RPMI8226 (cell line): Measurements from ENCODE around the gene ALDOA.
"Not testable (repeated sequence)": the region's sequence is repeated elsewhere in the genome, so short reads cannot be mapped to it uniquely, and the experiment has no call there.

ENCODE experiments used
- DNase-seq: peaks from one replicate; pipeline ENCODE4 v3.0.0-alpha.2; 2015

The ALDOA gene

GRCh38 chr16:30092373-30093010, 26.9 kb downstream of the ALDOA start:
- DNase-seq, result peak; percentile 95

GRCh38 chr16:30094541-30095165, 29.1 kb downstream of the ALDOA start:
- DNase-seq, result no peak

DNA sequence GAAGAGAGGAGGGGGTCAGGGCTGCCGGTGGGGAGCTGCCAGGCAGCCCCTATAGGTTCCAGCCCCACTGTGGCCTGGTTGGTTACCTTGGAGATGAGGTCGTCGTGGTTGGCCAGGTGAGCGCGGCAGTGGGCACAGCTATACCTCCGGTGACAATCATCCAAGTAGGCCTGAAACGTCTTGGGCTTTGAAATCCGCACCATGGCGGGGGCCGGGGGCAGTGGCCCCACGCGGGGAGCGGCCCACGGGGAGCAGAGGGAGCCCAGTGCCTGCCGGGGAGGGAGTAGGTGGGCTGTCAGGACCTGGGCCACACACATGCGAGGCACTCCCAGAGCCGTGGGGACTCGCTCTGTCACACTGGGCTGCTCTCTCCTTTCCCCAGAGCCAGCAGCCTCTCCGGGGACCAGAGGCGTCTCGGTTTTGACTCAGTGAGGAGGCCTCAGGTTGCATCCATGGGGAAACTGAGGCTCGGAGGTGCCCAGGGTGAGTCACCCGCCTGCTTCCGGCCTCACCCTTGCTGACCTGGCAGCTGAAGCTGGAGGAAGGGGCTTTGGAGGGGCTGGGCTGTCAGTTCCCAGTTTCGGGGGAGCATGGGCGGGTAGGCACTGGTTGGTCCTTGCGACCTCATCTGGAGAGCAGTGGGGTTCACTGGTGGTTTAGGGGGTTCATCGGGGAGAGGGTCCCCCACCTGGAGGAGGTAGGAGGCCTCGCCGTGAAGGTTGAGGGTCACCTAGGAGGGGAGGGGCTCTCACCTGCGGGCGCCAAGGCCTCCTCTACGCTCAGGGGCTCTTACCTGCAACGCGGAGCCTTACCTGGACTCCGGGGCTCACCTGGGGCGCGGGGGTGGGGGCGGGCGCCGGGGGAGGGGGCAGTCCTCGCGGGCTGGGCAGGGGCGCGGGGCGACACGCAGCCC, 29.9 kb downstream of the ALDOA start:
- peak; percentile 13 for DNase-seq

DNA sequence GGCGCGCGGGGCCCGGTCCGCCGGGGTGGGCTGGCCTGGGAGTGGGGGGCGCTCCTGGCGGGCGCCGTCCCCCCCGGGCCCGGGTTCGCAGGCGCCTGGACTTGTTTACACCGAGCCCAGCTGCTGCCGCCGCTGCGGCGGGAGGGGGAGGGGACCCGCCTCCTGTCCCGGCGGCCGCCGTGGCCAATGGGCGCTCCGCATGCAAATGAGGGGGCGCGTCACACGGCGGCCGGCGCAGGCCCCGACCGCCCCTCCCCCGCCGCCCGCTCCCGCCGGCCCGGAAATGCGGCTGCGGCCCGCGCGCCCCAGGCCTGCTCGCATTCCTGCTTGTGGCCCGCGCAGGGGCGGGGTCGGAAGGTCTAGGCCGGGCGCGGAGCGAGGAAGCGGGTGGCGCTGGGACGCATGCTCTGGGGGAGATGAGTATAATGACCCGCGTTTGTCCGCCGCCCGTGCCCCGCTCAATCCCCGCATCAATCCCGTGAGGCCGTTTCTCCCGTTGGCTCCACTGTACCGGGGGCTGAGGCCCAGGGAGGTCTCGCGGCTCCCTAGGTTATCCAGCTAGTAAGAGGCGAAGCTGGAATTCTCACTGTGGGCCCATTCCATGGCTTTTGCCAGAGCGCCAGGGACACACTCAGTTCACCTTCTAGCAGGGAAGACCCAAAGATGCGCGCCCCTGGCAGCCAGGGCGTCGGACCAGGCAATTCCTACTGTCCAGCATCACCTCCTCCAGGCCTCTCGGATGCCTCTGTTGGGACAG, 30.7 kb downstream of the ALDOA start, which contains the start of gene YPEL3:
Gene YPEL3, minus strand, starts transcription at position 109 of the 757 bp plus-strand sequence. CDS start 731 bp downstream, outside the sequence.
- peak; percentile 97 for DNase-seq

GRCh38 chr16:30096862-30097563, 31.5 kb downstream of the ALDOA start:
- peak; percentile 25 for DNase-seq

DNA sequence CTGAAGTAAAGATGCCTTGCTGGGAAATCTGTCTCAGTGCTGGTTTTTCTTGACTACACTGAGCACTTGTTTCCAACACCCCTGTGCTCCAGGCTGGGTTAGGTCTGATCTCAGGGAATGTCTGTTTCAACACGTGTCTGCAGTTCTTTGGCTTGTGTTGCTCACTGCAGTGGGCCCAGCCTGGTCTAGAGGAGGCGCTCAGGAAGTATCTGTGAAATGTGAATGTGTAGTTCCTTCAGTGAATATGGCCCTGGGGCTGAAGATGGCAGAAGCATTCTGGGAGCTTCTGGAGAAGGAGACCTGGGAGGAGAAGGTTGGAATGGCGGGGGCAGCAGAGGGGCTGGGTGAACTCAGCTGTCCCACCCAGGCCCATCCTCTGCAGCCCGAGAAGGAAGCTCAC, 38.5 kb downstream of the ALDOA start:
- no peak for DNase-seq

DNA sequence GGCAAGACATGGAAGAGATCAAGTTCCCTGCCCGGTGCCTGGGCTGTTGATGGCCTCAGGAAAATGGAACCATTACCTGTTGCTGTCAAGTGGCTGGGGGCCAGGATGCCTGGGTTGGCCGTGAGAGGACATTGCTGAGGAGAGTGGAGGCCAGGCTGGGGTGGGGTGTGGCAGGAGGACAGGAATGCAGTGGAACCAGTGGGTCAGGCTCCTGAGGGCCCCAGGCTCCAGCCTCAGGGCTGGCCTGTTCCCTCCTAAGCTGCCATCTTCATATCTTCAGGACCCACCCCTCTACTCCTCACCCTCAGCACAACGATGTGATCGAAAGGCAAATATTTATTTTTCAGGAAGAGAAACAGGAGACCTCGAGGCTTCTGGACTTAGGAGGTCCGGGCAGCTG, 38.9 kb downstream of the ALDOA start:
- no peak for DNase-seq

DNA sequence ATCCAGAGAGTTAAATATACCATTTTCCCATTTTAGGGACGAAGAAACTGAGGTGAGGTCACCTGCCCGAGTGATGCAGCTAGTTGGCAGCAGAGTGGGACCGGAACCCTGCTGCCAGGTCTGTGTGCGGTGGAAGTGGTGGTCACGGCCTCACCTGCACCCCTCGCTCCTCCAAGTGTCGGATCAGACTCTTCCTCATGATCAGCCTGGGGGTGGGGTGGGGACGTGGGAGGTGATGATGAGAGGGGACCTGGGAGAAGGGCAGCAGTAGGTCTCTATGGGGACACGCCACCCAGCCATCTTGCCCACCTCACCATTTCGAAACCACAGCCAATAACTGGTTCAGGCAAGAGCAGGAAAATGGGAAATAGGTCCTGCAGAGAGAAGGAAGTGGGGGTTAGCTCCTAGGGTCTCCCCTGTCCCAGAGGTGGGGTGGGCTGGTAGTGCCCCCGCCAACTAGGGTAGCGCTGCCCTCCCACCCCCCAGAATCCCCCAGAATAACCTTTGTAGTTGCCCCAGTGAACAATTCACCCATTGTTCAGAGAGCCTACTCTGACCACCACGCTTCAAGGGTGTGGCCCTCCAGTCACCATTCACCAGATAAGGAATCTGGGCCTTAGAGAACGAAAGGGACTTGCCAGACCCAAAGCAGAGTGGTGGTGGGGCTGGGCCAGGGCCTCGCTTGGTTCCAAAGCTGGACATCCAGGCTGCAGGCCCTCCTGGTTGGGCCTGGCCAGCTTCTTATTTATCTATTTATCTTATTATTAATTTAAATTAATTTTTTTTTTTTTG, 42.7 kb downstream of the ALDOA start:
- DNase-seq, result no peak

DNA sequence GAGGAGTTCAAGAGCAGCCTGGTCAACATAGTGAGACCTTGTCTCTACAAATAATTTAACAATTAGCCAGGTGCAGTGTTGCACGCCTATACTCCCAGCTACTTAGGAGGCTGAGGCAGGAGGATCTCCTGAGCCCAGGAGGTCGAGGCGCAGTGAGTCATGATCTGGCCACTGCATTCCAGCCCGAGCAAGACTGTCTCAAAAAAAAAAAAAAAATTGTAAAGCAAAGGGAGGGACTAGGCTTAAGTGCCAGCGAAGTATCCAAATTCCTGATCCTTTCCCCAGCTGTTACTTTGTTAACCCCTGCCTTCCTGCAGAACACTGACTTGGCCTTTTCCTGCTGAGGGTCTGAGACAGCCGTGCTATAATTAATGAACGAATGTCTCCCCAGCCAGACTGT, 45.1 kb downstream of the ALDOA start:
- no peak for DNase-seq

GRCh38 chr16:30112197-30113030, 46.9 kb downstream of the ALDOA start:
- no peak for DNase-seq

DNA sequence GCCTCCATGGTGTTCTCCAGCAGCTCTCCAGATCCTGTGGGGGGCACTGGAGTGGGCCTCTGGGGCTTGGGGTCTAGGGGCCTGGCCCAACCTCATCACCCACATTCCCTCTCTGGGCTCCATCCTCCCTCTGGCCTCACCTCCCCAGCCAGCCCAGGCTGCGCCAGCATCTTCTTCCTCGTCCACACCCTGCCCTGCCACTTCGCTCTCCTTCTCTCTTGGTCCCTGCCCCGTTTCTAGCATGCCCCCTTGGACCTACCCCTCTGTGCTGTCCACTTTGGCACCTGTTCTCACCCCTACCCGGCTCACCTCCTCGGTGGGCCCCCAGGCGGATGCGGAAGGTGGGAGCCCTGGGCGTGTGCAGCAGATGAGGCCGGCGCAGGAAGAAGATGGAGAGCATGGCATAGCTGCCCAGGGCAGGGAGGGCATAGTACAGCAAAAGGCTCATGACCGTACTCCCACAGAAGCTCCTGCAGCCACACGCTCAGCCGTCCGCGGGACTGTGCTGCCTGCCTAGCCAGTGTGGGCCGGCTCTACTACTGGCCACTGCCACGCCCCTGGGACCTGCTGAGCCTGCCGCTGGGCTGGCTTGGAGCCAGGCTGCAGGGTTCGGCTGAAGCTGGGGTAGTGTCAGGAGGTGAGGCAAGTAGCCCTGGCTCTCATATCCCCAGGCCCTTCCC, 47.6 kb downstream of the ALDOA start, which contains the start of gene GDPD3:
Gene GDPD3, minus strand, starts transcription at position 507 of the 680 bp plus-strand sequence. Its CDS starts 59 bp downstream, at position 448.
- peak; percentile 77 for DNase-seq

DNA sequence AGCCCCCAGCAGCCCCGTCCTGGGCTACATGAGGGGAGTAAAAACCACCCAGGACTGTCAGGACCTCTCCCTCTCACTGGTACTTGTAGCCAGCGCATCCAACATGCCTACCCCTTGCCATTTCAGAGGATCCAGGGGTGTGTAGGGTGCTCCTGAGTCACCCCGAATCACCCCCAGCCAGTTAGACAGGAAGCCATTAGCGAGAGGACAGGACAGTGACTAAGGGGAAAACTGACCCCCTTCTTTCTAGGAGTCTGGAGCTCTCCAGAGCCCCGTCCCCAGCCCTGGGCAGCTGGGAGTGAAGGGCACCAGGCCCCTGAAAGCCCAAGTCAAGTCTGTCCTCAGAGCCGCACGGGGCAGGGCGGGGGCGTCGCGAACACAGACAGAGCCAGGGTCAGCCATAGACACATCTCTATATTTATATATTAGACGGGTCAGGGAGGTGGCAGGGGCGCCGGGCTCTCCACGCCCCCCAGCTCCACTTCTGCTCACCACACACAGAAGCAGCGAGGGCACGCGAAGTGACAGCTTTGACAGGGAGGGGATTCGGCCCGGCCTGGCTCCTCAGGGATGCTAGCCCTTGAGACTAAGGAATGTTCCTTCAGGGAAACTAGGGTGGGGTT, 48.3 kb downstream of the ALDOA start:
- no peak for DNase-seq

DNA sequence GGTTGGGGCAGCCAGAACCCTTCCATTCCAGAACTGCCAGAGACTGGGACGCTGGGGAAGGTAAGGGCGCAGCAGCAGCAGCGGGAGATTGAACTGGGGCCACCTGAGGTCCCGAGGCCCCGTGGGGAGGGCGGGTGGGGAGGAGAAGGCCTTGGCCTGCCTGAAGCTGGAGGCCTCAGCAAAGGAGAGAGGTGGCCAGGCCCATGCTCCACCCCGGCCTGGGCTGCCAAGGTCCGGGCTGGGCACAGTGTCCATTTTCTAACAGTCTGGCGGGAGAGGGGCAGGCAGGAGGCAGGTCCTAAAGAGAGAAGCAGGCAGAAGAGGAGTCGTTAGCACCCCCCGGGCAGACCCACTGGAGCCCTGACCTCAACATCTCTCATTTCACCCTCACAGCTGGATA, 48.9 kb downstream of the ALDOA start:
- DNase-seq, result no peak

DNA sequence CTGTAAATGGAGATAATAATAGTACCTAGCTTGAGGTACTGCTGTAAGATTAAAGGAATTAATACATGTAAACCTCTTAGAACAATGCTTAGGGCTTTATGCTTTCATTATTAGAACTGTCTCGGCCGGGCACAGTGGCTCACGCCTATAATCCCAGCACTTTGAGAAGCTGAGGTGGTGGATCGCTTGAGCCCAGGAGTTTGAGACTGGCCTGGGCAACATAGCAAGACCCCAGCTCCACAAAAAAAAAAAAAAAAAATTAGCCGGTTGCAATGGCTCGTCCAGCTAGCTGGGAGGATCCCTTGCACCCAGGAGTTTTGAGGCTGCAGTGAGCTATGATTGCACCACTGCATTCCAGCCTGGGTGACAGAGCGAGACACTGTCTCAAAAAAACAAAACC, 49.3 kb downstream of the ALDOA start:
- DNase-seq, result not testable (repeated sequence)

DNA sequence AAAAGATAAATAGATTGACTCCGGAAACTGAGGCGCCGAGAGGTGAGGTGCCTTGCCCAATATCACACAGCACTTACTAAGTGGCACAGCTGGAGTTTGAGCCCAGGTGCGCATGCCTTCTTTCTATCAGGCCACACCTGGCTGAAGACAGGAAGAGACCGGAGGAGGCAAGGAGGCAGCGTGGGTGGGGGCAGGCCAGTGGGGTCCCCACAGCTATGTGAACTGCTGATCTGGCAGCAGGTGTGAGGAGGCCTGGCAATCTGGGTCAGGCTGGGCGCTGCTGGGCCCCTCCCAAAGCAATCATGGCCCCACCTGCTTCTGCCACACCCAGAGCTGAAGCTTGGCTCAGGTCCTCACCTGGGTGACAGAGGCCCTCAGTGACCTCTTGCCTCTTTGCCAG, 49.7 kb downstream of the ALDOA start:
- DNase-seq, result peak; percentile 99

DNA sequence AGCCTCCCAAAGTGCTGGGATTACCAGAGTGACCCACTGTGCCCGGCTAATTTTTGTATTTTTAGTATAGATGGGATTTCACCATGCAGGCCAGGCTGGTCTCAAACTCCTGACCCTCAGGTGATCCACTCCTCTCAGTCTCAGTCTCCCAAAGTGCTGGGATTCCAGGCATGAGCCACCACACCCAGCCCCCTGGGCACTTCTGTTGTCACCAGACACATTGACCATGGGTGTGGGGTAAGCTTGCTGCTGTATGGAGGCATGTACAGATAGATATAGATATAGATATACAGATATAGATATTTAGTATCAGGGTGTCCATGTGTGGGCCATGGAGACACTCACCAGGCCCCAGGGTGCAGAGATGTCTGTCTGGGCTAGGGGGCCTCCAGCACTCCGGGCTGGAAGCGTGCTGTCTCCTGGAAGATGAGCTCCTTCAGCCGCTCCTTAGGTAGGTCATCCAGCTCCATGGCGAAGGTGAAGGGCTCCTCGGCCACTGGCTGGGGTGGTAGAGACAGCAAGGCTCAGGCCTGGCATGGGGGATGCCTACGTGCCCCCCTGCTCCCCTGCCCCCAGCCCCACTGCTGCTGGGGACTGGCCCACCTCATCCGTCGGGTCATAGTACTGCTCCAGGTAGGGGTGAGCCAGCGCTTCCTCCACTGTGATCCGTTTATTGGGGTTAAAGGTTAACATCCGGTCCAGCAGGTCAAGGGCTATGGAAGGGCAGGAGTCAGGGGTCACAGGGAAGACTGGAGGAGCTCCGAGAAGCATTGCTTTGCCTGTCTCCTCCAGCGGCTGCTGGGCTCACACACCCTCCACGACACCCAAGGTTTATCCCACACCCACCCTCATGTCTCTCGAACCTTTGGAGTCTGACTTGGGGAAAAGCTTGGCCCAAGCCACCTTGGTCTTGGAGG, 51.0 kb downstream of the ALDOA start:
- DNase-seq, result no peak

GRCh38 chr16:30117768-30118167, 52.2 kb downstream of the ALDOA start:
- no peak for DNase-seq

DNA sequence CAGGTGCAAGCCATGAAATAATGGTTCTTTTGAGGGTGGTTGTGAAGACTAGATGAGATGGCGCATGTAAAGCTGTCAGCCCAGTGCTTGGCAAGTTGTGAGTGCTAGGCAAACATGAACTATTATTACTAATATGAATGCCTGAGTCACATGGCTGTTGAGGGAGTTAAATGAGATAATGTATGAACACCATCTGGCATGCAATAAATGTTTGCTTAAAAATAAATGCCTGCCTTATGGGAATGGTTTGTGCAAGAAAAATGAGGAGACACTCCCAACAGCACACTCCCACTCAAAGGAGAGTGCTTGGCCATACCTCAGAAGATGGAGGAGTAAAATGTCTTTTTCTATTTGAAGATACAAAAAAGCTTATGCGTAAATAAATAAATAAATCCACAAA, 53.9 kb downstream of the ALDOA start:
- DNase-seq, result no peak
